ENCODE measurements around the gene NPPA.

Gene NPPA

DNA sequence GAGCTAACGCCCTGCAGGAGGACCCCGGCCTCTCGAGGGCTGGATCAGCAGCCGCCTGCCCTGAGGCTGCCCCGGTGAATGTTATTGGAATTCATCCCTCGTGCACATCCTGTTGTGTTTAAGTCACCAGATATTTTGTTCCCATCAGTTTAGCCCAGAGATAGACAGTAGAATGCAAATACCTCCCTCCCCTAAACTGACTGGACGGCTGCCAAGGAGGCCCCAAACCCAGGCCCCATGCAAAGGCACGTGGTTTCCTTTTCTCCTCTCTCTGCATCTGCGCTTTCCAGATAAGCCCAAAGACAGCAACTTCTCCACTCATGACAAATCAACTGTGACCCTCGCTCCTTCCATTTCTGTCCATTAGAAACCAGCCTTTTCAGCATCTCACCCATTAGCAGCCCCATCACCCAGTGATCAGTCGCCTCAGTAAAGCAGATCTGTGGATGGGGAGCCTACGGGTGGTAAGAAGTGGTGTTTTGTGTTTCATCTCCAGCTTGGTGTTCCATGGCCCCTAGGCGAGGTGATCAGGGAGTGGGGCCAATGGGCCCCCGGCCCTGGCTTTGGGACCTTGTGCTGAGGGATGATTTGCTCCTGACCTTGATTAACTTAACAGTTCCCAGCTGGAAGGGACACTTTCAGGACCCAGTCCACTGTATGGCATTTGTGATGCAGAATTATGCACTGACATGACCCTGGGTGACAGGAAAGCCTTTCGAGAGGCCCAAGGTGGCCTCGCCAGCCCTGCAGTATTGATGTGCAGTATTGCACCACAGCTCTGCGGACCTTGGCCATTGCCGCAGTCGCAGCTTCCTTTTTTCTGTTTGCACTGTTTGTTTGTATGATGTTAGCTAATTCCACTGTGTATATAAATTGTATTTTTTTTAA is 5.2 kb downstream of the NPPA start:
- no peak for DNase-seq (ENCODE audit: low read depth in 2 of 2)

DNA sequence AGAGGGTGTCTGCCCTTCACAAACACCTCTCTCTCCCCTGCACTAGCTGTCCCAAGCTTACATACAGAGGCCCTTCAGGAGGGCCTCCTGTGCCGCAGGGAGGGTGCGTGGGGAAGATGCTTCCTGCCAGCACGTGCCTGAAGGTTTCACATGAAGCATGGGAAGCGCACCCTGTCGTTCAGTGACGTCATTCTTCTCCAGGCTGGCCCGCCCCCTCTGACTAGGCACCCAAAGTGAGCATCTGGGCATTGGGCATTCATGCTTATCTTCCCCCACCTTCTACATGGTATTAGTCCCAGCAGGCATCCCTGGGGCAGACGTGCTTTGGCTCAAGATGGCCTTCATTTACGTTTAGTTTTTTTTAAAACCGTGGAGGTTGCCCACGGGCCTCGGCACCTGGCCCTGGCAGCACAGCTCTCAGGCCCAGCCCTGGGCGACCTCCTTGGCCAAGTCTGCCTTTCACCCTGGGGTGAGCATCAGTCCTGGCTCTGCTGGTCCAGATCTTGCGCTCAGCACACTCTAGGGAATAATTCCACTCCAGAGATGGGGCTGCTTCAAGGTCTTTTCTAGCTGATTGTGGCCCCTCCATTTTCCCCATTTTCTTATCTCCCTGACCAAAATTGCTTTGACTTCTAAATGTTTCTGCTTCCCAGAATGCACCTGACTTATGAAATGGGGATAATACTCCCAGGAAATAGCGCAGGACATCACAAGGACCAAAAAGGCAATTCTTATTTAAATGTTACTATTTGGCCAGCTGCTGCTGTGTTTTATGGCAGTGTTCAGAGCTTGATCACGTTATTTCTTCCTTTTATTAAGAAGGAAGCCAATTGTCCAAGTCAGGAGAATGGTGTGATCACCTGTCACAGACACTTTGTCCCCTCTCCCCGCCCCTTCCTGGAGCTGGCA is 6.1 kb downstream of the NPPA start:
- no peak for DNase-seq (ENCODE audit: low read depth in 2 of 2)

DNA sequence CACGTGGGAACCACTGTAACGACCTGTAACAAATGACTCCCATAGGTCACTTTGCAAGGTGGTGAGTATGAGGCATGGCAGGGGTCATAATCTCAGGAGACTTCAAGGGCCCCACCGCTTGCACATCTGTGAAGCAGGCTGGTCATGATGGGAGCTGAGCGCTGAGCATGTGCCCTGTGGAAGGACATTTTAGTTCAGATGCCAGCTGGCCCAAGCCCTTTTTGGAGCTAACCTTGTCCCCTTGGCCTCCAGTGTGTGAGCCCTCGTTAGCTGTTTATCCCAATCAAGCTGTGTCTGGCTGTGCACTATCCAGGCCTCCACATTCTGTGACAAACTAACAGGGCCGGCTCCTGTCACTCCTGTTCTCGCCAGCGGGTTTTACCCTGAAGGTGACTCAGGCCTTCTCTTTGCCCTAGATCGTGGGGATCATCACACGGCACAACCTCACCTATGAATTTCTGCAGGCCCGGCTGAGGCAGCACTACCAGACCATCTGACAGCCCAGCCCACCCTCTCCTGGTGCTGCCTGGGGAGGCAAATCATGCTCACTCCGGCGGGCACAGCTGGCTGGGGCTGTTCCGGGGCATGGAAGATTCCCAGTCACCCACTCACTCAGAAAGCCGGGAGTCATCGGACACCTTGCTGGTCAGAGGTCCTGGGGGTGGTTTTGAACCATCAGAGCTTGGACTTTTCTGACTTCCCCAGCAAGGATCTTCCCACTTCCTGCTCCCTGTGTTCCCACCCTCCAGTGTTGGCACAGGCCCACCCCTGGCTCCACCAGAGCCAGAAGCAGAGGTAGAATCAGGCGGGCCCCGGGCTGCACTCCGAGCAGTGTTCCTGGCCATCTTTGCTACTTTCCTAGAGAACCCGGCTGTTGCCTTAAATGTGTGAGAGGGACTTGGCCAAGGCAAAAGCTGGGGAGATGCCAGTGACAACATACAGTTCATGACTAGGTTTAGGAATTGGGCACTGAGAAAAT is 7.6 kb downstream of the NPPA start:
- no peak for DNase-seq (ENCODE audit: low read depth in 2 of 2)

DNA sequence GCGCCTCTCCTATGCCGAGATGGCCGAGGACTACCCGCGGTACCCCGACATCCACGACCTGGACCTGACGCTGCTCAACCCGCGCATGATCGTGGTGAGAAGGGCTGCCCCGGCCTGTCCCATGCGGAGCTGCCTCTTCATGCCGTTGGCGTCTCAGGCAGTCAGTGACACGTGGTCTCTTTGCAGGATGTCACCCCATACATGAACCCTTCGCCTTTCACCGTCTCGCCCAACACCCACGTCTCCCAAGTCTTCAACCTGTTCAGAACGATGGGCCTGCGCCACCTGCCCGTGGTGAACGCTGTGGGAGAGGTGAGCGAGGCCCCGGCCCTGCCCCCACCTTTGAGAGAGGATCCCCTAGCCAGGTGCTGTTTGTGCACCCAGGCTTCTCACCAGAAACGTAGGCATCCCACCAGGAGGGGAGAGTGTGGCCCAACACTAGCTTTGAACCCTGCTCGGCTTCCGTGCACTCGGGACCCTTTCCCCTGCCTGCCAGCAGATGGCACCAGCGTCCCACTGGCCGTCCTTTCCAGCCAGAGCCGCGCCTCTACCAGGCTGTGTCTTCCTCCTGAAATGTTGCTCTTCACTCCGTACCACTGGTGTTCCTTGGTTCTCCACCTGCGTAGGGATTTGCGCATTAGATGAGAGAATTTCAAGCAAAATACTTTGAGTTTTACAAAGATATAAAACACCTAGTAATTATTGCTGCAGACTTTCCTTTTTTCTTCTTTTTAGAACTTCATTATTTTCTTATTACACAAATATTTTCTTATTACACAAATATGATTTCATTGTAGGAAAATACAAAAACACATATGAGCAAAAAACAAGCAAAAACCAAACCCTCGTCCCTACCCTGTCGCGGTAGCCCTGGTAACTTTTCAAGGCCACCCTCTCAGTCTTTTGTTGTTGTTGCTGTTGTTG is 9.0 kb downstream of the NPPA start:
- DNase-seq (ENCODE audit: low read depth in 2 of 2): peak; percentile 59 to 62

GRCh38 chr1:11837767-11838348 is 9.7 kb downstream of the NPPA start:
- no peak for DNase-seq (ENCODE audit: low read depth in 2 of 2)

GRCh38 chr1:11836955-11837766 is 10.4 kb downstream of the NPPA start:
- DNase-seq (ENCODE audit: low read depth in 2 of 2): no peak

- DNase-seq (ENCODE audit: low read depth in 2 of 2): no peak
These were observed 11.9 kb downstream of the NPPA start for GRCh38 chr1:11835441-11836225.

GRCh38 chr1:11833900-11834299 is 13.7 kb downstream of the NPPA start:
- no peak for DNase-seq (ENCODE audit: low read depth in 2 of 2)

- no peak for DNase-seq (ENCODE audit: low read depth in 2 of 2)
These were observed 14.1 kb downstream of the NPPA start for GRCh38 chr1:11833497-11833896.

- no peak for DNase-seq (ENCODE audit: low read depth in 2 of 2)
These were observed 15.4 kb downstream of the NPPA start for GRCh38 chr1:11831945-11832725.

GRCh38 chr1:11828511-11828910 is 19.1 kb downstream of the NPPA start:
- no peak for DNase-seq (ENCODE audit: low read depth in 2 of 2)

GRCh38 chr1:11826946-11827345 is 20.6 kb downstream of the NPPA start:
- no peak for DNase-seq (ENCODE audit: low read depth in 2 of 2)

GRCh38 chr1:11825131-11825530 is 22.5 kb downstream of the NPPA start:
- no peak for DNase-seq (ENCODE audit: low read depth in 2 of 2)

DNA sequence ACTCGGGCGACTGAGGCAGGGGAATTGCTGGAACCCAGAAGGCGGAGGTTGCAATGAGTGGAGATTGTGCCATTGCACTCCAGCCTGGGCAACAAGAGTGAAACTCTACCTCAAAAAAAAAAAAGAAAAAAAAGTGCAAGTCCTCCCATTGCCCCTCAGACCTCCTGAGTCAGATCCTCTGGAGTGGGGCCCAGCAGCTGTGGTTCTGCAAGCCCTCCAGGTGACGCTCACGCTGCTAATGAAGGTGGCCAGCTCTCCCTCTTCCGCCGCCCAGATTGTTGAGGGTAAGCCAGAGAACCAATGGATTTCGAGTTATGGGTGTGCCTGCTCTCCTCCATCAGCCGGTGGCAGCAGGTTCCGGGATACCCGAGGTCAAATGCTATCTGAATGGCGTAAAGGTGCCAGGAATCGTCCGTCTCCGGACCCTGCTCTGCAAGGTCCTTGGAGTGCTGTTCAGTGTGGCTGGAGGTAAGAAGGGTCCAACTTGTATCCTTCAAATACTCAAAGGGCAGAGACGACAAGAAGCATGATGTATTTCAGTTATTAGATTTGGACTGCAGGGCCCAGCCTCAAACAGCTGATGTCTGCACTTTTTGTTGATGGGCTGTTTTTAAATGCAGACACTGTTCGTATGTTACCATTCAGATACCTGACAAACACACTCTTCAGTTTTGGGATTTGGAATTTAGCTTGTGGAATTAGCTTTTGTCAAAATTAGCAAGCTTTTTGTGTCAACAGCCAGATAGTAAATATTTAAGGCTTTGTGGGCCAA is 24.0 kb downstream of the NPPA start:
- DNase-seq (ENCODE audit: low read depth in 2 of 2): no peak

DNA sequence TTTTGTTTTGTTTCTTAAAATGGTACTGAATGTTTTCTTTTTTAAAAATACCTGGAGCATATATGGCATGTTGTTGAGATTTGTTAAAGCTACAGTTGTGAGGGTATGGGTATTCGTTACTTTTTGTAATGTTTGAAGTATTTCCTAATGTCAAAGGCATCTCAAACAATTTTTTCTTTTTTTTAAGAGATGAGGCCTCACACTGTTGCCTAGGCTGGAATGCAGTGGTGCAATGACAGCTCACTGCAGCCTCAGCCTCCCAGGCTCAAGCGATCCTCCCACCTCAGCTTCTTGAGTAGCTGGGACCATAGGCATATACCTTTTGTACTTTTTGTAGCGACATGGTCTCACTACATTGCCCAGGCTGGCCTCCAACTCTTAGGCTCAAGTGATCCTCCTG is 25.5 kb downstream of the NPPA start:
- DNase-seq (ENCODE audit: low read depth in 2 of 2): no peak

- no peak for DNase-seq (ENCODE audit: low read depth in 2 of 2)
These were observed 30.4 kb downstream of the NPPA start for GRCh38 chr1:11817192-11817591.

- no peak for DNase-seq (ENCODE audit: low read depth in 2 of 2)
These were observed 34.6 kb downstream of the NPPA start for GRCh38 chr1:11813021-11813420.
